Mucosa of descending colon (tissue), 3 donors: ENCODE measurements around the gene DYNC1LI2. TPM values are rescaled to one million over a fixed set of nuclear protein-coding genes. Genes with fewer than 3 reads are reported as not detected.
"Not testable (repeated sequence)": the region's sequence is repeated elsewhere in the genome, so short reads cannot be mapped to it uniquely, and the experiment has no call there.

Source experiments
- ATAC-seq: fragments of 200-7000 bp; cut with Tn5 transposase; one replicate; pipeline ENCODE4 v1.9.1; 2020; ENCODE audit warnings: mild to moderate bottlenecking, moderate library complexity
- DNase-seq, 3 donors: peaks; one replicate each; pipeline ENCODE4 v3.0.0-alpha.2; 2020
- H3K36me3 ChIP-seq: fragments of 200-600 bp; one replicate; pipeline ENCODE4 v1.8.0; 2021; ENCODE audit warnings: low read depth, mild to moderate bottlenecking
- H3K4me1 ChIP-seq: fragments of 200-600 bp; one replicate; pipeline ENCODE4 v1.8.0; 2021; ENCODE audit warnings: low read depth, mild to moderate bottlenecking
- H3K4me3 ChIP-seq: fragments of 200-600 bp; one replicate; pipeline ENCODE4 v1.8.0; 2021; ENCODE audit warnings: mild to moderate bottlenecking
- H3K9me3 ChIP-seq: fragments of 200-600 bp; one replicate; pipeline ENCODE4 v1.8.0; 2021; ENCODE audit warnings: mild to moderate bottlenecking
- intact Hi-C, 2 donors: fragments of 100-400 bp; cut with DNase I in 1 of 2; cut with micrococcal nuclease in 1 of 2; formaldehyde crosslinking; loops; one replicate each; pipeline versions ENCODE4 v1.11.0 to v1.11.1; 2022; cut with DNase I, micrococcal nuclease
- long read RNA-seq, 2 donors: library from polyadenylated mRNA; unstranded; transcript quantifications; one replicate each; pipeline ENCODE4 v2.0.0, GENCODE V29; 2019 to 2021
- total RNA-seq, 3 donors: library from RNA; stranded (reverse); fragmentation: NEBNext Ultra II Directional in 2 of 3; extraction: Animal tissue kit (Norgen Biotek cat#: 25700) in 2 of 3; gene quantifications; one replicate each; pipeline versions ENCODE4 v1.2.1 to v1.2.4, GENCODE V29; 2021 to 2023
- TF ChIP-seq, protein P1 (sequence below): fragments of 200-600 bp; IDR thresholded peaks from one replicate; pipeline ENCODE4 v1.8.0; 2022; ENCODE audit warnings: antibody characterized with exemption, mild to moderate bottlenecking
- donor health status: DM: no; HTN: no; CAD: no; lungs with moderate emphysema.
- donor health status: DM: no; HTN: no; CAD: no.
- donor health status: DM: no; HTN: yes; CAD: no.

The DYNC1LI2 gene
- 100 to 1,000 TPM; 153 to 249 (median 217) TPM for total RNA-seq
- long read RNA-seq, donor 1, full-length matches to known transcripts = 110 of 143 reads
- long read RNA-seq, donor 1, partial matches to known transcripts = 13 of 143 reads
- long read RNA-seq, donor 1, other reads (novel, unspliced or antisense) = 20 of 143 reads
- long read RNA-seq, donor 2, full-length matches to known transcripts = 20 of 74 reads
- long read RNA-seq, donor 2, partial matches to known transcripts = 44 of 74 reads
- long read RNA-seq, donor 2, other reads (novel, unspliced or antisense) = 10 of 74 reads

DNA sequence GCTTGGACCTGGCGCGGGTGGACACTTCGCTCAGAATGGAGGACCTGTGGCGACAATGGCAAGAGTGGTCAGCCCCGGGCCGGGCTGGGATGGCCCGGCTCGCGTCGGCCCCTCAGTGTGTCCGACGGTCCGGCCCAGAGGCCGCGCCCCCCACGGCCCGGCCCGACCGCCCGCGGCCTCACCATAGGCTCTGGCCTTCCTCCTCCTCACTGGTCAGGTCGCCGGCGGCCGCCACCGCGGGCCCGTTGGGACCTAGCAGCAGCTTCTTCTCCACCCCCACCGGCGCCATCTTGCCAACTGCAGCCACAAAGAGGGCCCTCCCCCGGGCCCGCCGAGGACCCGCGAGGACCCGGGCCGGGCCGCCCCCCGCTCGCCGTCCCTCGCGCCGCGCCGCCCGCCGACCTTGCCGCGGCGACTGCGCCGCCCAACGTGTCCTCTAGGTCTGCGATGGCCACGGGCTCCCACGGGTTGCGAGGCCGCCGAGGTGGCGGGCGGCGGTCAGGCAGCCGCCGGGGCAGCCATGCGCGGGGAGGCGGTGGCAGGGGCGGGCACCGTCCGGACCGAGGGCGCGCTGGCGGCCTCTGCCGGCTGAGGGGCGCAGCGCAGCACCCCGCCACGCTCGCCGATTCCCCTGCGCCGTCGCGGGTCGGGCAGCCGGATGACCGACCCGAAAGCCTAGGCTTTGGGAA, at the start of gene DYNC1LI2:
DYNC1LI2 (minus strand) TSS at position 307 of the 689 bp plus-strand sequence; CDS start at position 289, 18 bp downstream.
- Histone ChIP-seq H3K4me1 (peaks cover 46% of the 10 kb centered on the region), H3K36me3 (no peaks in the 10 kb centered on the region), H3K9me3 (no peaks in the 10 kb centered on the region), H3K4me3 (peak within 1 kb of the TSS; percentile 89)
- DNase-seq (peak; percentile 82 to 90 (median 88)), ATAC-seq (peak; percentile 93)
- intact Hi-C loops = no loop called here
- TF ChIP-seq, protein P1, sequence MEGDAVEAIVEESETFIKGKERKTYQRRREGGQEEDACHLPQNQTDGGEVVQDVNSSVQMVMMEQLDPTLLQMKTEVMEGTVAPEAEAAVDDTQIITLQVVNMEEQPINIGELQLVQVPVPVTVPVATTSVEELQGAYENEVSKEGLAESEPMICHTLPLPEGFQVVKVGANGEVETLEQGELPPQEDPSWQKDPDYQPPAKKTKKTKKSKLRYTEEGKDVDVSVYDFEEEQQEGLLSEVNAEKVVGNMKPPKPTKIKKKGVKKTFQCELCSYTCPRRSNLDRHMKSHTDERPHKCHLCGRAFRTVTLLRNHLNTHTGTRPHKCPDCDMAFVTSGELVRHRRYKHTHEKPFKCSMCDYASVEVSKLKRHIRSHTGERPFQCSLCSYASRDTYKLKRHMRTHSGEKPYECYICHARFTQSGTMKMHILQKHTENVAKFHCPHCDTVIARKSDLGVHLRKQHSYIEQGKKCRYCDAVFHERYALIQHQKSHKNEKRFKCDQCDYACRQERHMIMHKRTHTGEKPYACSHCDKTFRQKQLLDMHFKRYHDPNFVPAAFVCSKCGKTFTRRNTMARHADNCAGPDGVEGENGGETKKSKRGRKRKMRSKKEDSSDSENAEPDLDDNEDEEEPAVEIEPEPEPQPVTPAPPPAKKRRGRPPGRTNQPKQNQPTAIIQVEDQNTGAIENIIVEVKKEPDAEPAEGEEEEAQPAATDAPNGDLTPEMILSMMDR = peak; percentile 92

GRCh38 chr16:66800856-66801255, 49.4 kb upstream of the DYNC1LI2 start:
- DNase-seq (no peak), ATAC-seq (no peak)
- H3K4me1 ChIP-seq = no peaks in the 10 kb centered on the region
- H3K36me3 ChIP-seq = no peaks in the 10 kb centered on the region
- TF ChIP-seq, protein P1 = no peak
- intact Hi-C loops = no loop called here
- H3K4me3 ChIP-seq = no peak overlapping the region
- H3K9me3 ChIP-seq = no peaks in the 10 kb centered on the region

DNA sequence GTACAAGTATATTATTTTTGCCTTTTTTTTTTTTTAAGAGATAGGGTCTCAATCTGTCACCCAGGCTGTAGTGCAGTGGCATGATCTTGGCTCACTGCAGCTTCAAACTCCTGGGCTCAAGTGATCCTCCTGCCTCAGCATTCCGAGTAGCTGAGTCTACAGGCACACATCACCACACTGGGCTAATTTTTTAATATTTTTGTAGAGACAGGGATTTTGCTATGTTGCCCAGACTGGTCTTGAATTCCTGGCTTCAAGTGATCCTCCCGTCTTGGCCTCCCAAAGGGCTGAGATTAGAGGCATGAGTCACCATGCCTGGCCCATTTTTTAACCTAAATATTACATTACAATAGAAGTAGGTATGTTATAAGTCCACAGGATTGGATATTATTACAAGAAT, 46.8 kb upstream of the DYNC1LI2 start:
- no peak for DNase-seq
- no peak overlapping the region for H3K4me3 ChIP-seq
- intact Hi-C loops = no loop called here
- TF ChIP-seq, protein P1 = no peak
- no peak for ATAC-seq
- H3K36me3 ChIP-seq = no peaks in the 10 kb centered on the region
- H3K9me3 ChIP-seq = no peaks in the 10 kb centered on the region
- H3K4me1 ChIP-seq = no peaks in the 10 kb centered on the region

- H3K9me3 ChIP-seq, intact Hi-C loops, DNase-seq, H3K36me3 ChIP-seq, H3K4me3 ChIP-seq, H3K4me1 ChIP-seq, ATAC-seq: not testable (repeated sequence)
Observed at GRCh38 chr16:66793984-66794383, 42.6 kb upstream of the DYNC1LI2 start.

GRCh38 chr16:66790130-66790733, 38.8 kb upstream of the DYNC1LI2 start:
- TF ChIP-seq, protein P1 = no peak
- no peak for ATAC-seq
- Histone ChIP-seq H3K36me3 (no peaks in the 10 kb centered on the region), H3K4me3 (no peak overlapping the region), H3K4me1 (no peaks in the 10 kb centered on the region), H3K9me3 (no peaks in the 10 kb centered on the region)
- intact Hi-C loops = no loop called here
- DNase-seq = no peak

- H3K4me1 ChIP-seq = no peaks in the 10 kb centered on the region
- no peak for ATAC-seq
- TF ChIP-seq, protein P1 = no peak
- no peaks in the 10 kb centered on the region for H3K36me3 ChIP-seq
- no peaks in the 10 kb centered on the region for H3K9me3 ChIP-seq
- intact Hi-C loops = no loop called here
- H3K4me3 ChIP-seq = no peak overlapping the region
- DNase-seq = no peak
Observed at GRCh38 chr16:66787427-66787826, 36.0 kb upstream of the DYNC1LI2 start.
